ENCODE measurements around the gene ADNP2. TPM values are rescaled to one million over a fixed set of nuclear protein-coding genes. Genes with fewer than 3 reads are reported as not detected.
A peak's percentile ranks its signal among the peaks of the same experiment; 100 is the strongest.

ADNP2 gene
- total RNA-seq, 1 experiment from 2014 or later = 10.8 TPM

GRCh38 chr18:80170395-80171053 is 61.5 kb downstream of the ADNP2 start:
- no peak for DNase-seq (ENCODE audit: low read depth)

GRCh38 chr18:80171054-80171872 is 62.2 kb downstream of the ADNP2 start:
- peak; percentile 59 for DNase-seq (ENCODE audit: low read depth)

- no peak for DNase-seq (ENCODE audit: low read depth)
These were observed 63.0 kb downstream of the ADNP2 start for GRCh38 chr18:80172056-80172455.

- no peak for DNase-seq (ENCODE audit: low read depth)
These were observed 64.0 kb downstream of the ADNP2 start for GRCh38 chr18:80173060-80173459.

GRCh38 chr18:80175451-80176204 is 66.6 kb downstream of the ADNP2 start:
- DNase-seq (ENCODE audit: low read depth) = no peak

GRCh38 chr18:80176334-80177073 is 67.4 kb downstream of the ADNP2 start:
- DNase-seq (ENCODE audit: low read depth) = no peak

GRCh38 chr18:80177128-80177527 is 68.1 kb downstream of the ADNP2 start:
- DNase-seq (ENCODE audit: low read depth) = no peak

GRCh38 chr18:80178935-80179818 is 70.1 kb downstream of the ADNP2 start:
- DNase-seq (ENCODE audit: low read depth) = no peak

GRCh38 chr18:80179857-80180558 is 70.9 kb downstream of the ADNP2 start:
- no peak for DNase-seq (ENCODE audit: low read depth)

- DNase-seq (ENCODE audit: low read depth) = no peak
These were observed 71.9 kb downstream of the ADNP2 start for GRCh38 chr18:80180778-80181564.

- no peak for DNase-seq (ENCODE audit: low read depth)
These were observed 72.8 kb downstream of the ADNP2 start for GRCh38 chr18:80181642-80182461.

GRCh38 chr18:80182855-80183254 is 73.8 kb downstream of the ADNP2 start:
- DNase-seq (ENCODE audit: low read depth) = no peak

- no peak for DNase-seq (ENCODE audit: low read depth)
These were observed 74.4 kb downstream of the ADNP2 start for GRCh38 chr18:80183273-80184050.

- DNase-seq (ENCODE audit: low read depth) = no peak
These were observed 75.2 kb downstream of the ADNP2 start for GRCh38 chr18:80184243-80184772.

- no peak for DNase-seq (ENCODE audit: low read depth)
These were observed 76.5 kb downstream of the ADNP2 start for GRCh38 chr18:80185545-80185944.

GRCh38 chr18:80187956-80188642 is 79.0 kb downstream of the ADNP2 start:
- no peak for DNase-seq (ENCODE audit: low read depth)
